NCI-H2029 (cell line): Measurements from ENCODE around the gene DENND1A.

ENCODE experiments used
- DNase-seq: peaks from one replicate; lab custom pipeline; 2025; lab: John Stamatoyannopoulos, UW

Gene DENND1A

GRCh38 chr9:123684393-123685149 is 245.4 kb downstream of the DENND1A start:
- DNase-seq = no peak

GRCh38 chr9:123682746-123683145 is 247.2 kb downstream of the DENND1A start:
- no peak for DNase-seq

- no peak for DNase-seq
These were observed 249.6 kb downstream of the DENND1A start for GRCh38 chr9:123680352-123680751.

- peak; percentile 71 for DNase-seq
These were observed 250.5 kb downstream of the DENND1A start for GRCh38 chr9:123679330-123679987.

GRCh38 chr9:123678878-123679329 is 251.0 kb downstream of the DENND1A start:
- DNase-seq = no peak

GRCh38 chr9:123678038-123678877 is 251.7 kb downstream of the DENND1A start:
- peak; percentile 89 for DNase-seq

- DNase-seq = no peak
These were observed 253.1 kb downstream of the DENND1A start for GRCh38 chr9:123676869-123677268.

- peak; percentile 66 for DNase-seq
These were observed 260.6 kb downstream of the DENND1A start for GRCh38 chr9:123669346-123669745.

- no peak for DNase-seq
These were observed 266.4 kb downstream of the DENND1A start for GRCh38 chr9:123663529-123663928.

- DNase-seq = no peak
These were observed 267.7 kb downstream of the DENND1A start for GRCh38 chr9:123662057-123662776.

GRCh38 chr9:123660691-123661466 is 269.0 kb downstream of the DENND1A start:
- no peak for DNase-seq

- no peak for DNase-seq
These were observed 270.6 kb downstream of the DENND1A start for GRCh38 chr9:123659358-123659757.

- DNase-seq = no peak
These were observed 271.1 kb downstream of the DENND1A start for GRCh38 chr9:123658792-123659191.

GRCh38 chr9:123657941-123658340 is 272.0 kb downstream of the DENND1A start:
- DNase-seq = no peak

- no peak for DNase-seq
These were observed 272.8 kb downstream of the DENND1A start for GRCh38 chr9:123657099-123657498.

GRCh38 chr9:123656565-123656964 is 273.4 kb downstream of the DENND1A start:
- DNase-seq = no peak

- DNase-seq = no peak
These were observed 274.1 kb downstream of the DENND1A start for GRCh38 chr9:123655681-123656423.

- no peak for DNase-seq
These were observed 274.8 kb downstream of the DENND1A start for GRCh38 chr9:123654994-123655637.

GRCh38 chr9:123654218-123654993 is 275.5 kb downstream of the DENND1A start:
- no peak for DNase-seq
